WTC11 (cell line): ENCODE data around the gene KIF13A.

Experiments
- ESRRA ChIP-seq: sonication (generic); formaldehyde crosslinking; IDR thresholded peaks from 2 replicates; pipeline ENCODE4 v1.8.1; 2022; ENCODE audit warnings: mild to moderate bottlenecking, missing genetic modification reagents, borderline replicate concordance
- FOXP1 ChIP-seq: sonication (generic); formaldehyde crosslinking; IDR thresholded peaks from 2 replicates; pipeline ENCODE4 v1.8.0; 2022; ENCODE audit warnings: missing genetic modification reagents, mild to moderate bottlenecking, moderate library complexity, borderline replicate concordance

DNA sequence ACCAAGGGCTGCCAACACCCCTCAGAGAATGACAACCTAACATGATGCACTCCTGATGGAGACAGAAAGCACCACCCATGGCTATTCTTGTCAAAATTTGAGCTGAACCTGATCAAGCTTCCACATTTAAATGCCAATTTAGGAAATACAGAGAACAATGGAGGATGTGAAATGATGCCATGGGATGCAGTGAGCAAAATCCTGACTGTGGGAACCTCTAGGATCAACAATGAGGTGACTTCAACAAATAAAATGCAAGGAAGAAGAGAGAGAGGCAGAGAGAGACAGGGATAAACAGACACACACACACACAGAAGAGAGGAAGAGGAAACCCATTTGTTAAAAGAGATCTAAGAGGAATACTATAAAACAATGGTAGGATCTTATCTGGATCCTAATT lies 161.1 kb downstream of the KIF13A start:
- TF ChIP-seq FOXP1 (CRISPR knock-in tag), result no peak
- TF ChIP-seq ESRRA (CRISPR knock-in tag), result no peak
